Measurements from ENCODE around the gene CABYR.

DNA sequence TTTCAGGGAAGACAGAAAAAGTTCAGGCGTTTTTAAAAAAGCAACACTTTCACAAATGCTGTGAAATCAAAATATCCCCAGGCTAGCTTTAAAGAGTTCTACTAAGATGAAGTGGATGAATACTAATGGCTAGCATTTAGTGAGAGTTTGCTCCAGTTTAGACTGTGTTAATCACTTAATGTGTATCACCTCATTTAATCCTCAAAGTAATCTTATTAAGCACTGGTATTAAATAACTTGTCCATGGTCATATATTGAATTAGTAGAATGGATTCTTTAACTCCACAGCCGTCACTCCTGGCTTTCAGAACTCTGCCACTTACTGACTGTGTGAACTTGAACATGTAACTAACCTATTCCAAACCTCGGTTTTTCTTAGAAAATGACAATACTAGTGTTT is 66.0 kb downstream of the CABYR start:
- TF ChIP-seq EZH2 (IDR thresholded peaks at IDR 0.05; ENCODE audit: low read depth, low read length, severe bottlenecking) (no peak), POLR2AphosphoS5 (IDR thresholded peaks at IDR 0.05; ENCODE audit: low read depth, low read length) (no peak), POLR2A (IDR thresholded peaks at IDR 0.05; ENCODE audit: control extremely low read depth in 1 of 2, low read depth in 2 of 2, low read length in 2 of 2) (no peak), SIN3A (conservative IDR thresholded peaks at IDR 0.05 in 1 of 2, IDR thresholded peaks at IDR 0.05 in 1 of 2; ENCODE audit: low read depth in 1 of 2, low read length in 2 of 2) (no peak), YY1 (IDR thresholded peaks at IDR 0.05; ENCODE audit: low read depth, low read length) (no peak), BRCA1 (IDR thresholded peaks at IDR 0.05; ENCODE audit: low read depth, low read length) (no peak), BACH1 (IDR thresholded peaks at IDR 0.05; ENCODE audit: low read length) (no peak), GABPA (IDR thresholded peaks at IDR 0.05; ENCODE audit: borderline replicate concordance, insufficient read depth, low read length) (no peak), SUZ12 (IDR thresholded peaks at IDR 0.05; ENCODE audit: low read length) (no peak), ZNF274 (IDR thresholded peaks at IDR 0.05; ENCODE audit: borderline replicate concordance, extremely low read depth, low read length) (no peak)
- TF ChIP-seq, protein P1, sequence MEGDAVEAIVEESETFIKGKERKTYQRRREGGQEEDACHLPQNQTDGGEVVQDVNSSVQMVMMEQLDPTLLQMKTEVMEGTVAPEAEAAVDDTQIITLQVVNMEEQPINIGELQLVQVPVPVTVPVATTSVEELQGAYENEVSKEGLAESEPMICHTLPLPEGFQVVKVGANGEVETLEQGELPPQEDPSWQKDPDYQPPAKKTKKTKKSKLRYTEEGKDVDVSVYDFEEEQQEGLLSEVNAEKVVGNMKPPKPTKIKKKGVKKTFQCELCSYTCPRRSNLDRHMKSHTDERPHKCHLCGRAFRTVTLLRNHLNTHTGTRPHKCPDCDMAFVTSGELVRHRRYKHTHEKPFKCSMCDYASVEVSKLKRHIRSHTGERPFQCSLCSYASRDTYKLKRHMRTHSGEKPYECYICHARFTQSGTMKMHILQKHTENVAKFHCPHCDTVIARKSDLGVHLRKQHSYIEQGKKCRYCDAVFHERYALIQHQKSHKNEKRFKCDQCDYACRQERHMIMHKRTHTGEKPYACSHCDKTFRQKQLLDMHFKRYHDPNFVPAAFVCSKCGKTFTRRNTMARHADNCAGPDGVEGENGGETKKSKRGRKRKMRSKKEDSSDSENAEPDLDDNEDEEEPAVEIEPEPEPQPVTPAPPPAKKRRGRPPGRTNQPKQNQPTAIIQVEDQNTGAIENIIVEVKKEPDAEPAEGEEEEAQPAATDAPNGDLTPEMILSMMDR (IDR thresholded peaks at IDR 0.05; ENCODE audit: control extremely low read depth in 1 of 3, insufficient read depth in 1 of 3, low read depth in 1 of 3, low read length in 3 of 3), result no peak

Data from H1 (cell line).